DMS53 (cell line): ENCODE measurements around the gene INPP4B.

Experiments
- DNase-seq: peaks from one replicate; lab custom pipeline; 2025; lab: John Stamatoyannopoulos, UW

The INPP4B gene

DNA sequence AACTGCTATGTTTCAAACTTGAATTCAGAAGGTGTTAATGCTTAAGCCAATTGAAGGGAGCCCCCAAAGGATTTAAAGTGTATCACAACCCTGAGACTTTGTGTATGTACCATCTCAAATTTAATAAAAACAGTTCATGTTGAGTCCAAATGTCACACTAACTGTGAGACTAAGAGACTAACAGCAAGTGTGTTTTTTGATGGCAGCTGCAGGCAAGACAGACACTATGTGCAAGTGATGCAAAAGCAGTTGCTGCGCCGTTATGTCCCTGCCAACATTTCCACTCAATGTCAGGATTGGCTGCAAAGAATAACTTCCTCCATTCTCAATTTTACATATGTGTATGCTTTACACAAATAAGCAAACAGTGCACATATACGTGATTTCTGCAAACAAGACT lies 615.1 kb downstream of the INPP4B start:
- DNase-seq = no peak

DNA sequence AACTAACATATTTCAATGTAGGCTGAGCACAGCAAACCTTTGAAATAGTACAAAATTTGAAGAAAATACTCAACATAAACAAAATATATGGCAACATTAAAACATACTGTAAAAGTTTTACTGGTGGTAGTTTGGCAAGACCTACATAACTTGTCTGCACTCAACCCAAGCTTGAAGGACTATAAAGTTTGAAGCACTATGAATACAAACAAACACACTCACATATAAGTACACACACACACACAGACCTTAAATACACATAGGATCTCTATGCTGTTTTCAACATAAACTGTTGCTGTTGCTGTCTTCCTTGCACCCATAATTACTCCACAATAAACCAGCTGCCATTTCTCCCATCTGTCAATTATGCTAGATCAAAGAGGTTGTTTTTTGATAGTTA lies 620.1 kb downstream of the INPP4B start:
- DNase-seq = peak; percentile 31

DNA sequence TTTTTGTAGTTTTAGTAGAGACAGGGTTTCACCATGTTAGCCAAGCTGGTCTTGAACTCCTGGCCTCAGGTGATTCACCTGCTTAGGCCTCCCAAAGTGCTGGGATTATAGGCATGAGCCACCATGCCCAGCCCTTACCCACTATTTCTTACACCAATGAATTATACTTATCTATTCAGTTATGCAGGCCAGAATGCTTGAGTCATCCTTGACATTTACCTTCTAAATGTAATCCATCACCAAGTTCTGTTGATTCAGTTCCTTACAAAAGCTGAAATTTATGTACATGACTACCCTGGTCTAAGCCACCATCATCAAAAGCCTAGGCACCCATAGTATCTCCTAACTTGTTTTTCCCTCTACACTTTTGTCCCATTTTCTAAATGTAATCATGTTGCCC lies 624.0 kb downstream of the INPP4B start:
- DNase-seq = no peak

DNA sequence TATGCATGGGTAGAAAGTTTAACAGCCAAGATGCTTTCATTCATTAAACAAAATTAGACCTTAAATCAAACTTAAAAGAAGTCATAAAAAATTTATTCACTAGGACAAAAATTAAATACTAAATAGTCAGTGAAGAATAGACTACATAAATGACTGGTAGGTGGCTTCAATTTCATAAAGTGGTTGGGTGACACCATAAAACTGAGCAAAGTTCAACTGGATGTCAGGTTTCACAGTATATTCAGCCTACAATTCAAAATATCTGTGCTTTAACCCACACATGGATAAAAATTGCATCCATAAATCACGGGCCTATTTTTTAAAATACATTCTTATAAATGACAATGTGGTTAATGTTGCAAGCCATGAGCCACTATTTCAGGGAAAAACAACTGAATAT lies 627.4 kb downstream of the INPP4B start:
- DNase-seq = no peak

DNA sequence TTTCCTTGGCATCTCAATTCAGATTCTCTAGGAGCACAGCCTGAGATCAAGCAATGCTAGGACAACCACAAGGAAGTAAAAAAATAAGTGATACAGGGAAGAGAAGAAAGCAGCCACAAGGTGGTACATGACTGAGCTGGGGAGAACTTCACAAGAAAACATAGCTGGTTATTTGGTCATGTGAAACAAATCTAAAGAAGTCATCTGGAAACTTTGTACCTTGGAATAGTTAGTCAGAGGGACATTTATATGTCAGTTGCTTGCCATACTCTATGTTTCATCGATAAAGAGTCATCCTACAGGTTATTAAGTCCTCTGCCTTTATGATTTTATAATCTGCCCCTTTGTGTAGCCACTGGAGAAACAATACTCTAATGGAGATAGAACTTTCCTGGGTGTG lies 634.7 kb downstream of the INPP4B start:
- peak; percentile 1 for DNase-seq

DNA sequence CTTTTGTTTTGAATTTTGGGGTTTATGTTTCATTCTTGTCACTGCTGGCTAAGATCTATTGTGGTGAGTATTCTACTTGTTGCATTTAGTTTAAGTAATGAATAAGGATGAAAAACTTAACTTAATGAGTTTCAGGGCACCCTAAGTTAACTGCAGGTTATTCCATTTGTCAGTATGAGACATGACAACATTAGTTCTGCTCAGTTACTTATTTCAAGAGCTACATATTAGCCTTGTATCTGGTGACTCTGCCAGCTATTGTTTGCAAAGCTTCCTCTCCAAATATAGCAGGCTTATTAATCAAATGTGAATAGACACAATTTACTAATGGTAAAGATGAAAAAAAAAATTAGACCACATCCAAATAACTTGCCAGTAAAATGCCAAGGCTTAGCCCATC lies 642.6 kb downstream of the INPP4B start:
- DNase-seq = peak; percentile 5

DNA sequence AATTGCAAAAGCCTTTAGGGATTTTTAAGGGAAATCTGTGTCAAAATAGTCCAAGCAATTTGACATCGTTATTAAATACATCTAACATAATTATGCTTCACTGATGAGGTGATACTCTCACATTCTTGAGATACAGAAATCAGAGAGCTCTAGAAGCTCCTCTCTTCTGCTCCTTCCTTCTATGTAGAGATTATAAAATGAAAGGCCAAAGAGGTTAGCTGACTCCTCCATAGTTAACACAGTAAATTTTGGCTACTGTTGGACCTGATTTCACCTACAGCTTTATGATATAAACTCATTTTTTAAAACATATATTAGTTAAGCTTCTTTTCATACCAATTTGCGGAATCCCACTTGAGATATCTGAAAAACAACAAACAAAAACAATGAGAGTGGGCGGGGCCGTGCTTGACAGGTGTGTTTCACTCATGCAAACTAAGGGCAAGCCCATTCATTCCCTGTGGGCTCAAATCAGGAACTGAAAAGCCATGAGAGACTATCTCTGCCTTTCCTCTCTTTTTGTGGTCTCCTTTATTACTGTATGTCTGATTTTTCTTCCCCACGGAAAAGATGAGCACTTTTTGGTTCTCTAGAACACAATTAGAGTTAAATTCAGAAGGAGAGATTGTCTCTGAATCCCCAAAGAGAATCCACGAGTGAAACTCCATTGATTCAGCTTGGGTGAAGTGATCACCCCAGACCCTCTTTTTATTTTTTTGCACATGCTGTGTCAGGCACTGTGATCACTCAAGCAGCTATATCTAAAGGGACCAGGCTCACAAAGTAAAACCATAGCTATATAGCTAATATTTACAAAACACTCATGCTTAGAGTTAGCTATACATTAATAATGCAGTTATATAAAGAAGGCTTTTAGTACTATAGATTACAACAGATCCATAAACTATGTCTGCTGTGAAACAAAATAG lies 643.4 kb downstream of the INPP4B start:
- DNase-seq = peak; percentile 16

DNA sequence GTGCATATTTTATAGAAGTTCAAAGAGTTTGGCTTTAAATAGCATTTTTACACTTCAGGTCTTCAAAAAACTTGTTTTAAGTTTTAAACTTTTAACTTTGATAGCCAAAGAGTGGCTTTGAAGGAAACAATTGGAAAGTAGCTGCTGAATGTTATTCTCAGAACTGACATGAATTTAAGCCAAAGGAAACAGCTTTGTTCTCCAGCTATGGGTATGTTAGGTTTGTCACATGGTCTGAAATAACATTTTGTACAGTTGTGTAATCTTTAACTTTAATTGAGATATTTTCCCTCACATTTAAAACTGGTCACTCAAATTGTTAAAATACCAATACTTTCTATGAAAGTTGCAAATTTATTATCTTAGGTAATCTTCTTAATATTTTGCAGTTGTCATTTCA lies 645.1 kb downstream of the INPP4B start:
- DNase-seq = no peak

DNA sequence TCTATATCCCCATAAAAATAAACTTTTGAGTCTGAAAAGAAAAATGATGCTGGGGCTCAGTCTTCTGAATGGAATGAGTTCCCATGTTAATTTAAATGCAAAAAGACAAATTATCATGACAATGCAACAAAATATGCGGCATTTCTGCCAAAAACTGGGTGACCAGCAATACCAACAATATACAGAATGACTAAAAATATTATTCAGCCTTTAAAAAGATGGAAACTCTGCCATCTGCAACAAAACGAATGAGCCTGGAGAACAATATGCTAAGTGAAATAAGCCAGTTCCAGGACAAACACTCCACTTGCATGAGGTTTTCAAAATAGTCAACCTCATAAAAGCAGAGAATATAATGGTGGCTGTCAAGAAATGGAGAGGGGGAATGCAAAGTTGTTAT lies 651.2 kb downstream of the INPP4B start:
- DNase-seq = no peak

DNA sequence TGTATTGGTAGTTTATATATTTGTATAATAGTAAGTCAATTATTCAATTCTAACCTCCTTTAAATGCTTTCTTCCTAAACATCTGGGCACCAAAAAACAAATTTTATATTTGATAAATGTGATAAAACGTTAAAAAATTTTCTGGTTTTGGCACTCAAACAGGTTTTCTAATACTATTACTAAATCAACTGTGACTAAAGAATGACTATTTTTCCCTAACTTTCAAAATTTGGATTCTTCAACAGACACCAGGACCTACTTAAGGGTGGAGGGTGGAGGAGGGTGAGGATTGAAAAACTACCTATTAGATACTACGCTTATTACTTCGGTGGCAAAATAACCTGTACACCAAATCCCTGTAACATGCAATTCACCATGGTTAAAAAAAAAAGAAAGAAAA lies 654.2 kb downstream of the INPP4B start:
- DNase-seq = no peak

DNA sequence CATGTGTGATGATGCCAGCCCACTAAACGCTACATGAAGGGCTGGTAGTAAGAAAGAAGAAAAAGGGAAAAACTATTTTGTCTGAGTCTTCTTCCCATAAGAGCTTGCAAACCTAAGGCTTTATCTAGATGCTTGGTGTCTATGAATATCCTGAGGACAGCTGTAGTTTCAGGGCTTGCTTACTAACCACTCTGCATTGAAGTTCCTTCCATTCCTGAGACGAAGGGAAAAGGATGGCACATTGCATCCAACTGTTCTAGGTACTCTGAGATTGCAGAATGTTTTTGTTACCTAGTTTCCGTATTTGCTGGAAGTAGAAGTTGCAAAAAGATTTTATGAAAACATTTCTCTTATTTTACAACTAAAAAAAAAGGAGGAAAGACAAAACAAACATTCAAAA lies 665.1 kb downstream of the INPP4B start:
- no peak for DNase-seq

DNA sequence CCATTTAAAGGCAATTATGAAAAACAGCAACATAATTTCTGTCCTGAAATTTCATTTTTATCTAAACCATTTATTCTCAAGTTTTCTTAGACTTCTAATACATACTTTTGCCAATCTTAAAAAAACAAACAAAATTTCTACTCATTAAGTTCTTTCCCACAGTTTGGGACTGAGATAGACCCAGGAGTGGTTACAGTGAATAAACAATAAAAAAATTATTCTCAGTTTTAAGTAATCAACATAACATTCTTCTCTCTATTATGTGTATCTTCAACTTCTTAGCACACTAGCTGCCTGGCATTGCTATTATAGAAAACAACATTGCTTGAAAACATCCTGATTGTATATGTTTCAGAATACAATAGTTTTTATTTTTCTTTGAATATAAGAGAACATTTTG lies 676.9 kb downstream of the INPP4B start:
- DNase-seq = no peak

DNA sequence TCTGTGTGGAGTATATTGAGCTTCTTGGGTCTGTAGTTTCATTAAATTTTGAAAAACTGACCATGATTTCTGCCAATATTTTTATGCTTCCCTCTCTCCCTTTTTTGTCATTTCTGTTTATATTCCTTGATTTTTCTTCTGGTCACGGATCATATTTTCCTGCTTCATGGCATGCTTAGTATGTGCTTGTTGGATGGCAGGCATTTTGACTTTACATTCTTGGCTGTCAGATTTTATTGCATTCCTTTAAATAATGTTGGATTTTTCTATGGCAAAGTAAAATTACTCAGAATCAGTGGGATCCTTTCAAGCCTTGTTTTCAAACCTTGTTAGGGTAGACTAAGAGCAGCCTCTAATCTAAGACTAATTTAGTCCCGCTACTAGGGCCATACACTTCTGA lies 677.9 kb downstream of the INPP4B start:
- no peak for DNase-seq

DNA sequence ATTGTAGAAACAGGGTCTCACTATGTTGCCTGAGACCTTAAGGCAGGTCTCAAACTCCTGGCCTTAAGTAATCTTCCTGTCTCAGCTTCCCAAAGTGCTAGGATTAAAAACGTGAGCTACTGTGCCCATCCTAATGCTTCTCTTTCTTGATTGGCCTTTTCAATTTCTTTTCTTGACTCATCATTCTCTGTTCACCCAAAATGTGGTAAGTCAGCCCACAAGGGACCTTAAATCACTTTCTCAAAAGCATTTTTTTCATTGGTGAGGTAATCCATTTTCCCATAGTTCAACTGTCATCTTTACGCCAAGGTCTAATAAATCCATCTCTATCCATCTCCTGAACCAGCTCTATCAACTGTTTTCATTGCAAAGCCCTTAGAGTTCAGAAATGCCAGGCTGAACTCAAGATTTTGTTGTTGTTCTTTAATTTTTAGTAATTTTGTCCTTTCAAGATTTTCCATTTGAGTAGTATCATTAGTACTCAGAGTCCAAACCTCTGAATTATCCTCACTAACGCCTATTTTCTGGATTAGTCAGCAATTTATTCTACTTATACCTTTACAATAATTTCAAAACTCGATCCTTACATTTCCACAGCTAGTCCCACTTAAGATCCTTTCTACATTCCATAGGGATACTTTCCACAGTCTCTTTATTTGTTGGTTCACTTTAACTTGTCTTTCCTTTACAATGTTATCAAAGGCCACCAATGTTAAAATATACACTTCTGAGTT lies 681.2 kb downstream of the INPP4B start:
- DNase-seq = no peak

DNA sequence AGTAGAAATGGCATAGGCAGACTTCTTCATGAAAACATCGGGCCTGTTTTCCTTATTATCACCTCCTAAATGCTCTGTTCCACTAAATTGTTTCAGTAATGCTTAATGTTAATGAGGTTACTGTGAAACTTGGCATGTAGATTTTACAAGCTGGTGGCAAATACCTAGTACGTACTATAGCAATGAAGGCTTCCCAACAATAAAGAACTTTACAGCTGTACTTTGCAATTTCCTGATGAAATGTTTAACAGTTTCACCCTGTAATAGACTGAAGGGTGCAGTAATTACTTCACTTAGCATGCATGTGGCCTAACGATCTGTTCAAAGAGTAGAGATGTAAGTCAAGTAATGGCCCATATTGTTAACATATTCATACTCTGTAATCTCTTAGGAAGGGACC lies 685.0 kb downstream of the INPP4B start:
- DNase-seq = no peak

DNA sequence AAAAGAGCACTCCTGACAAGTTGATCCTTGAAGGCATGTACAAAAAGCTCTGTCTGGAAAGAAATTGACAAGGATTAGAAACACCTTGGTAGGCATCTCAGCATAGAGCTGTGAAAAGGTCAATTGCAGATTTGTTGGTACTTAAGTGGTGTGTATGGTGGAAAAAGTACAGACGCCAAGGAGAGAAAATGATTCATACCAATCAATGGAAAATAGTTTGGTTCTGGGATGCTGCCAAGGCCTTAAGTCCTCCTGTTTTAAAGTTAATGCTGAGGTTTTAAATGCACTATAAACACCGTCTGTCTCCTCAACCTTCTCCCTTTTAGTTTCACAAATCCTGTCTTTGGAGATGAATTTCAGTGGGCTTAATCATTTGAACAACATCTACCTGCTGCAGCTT lies 685.6 kb downstream of the INPP4B start:
- no peak for DNase-seq

DNA sequence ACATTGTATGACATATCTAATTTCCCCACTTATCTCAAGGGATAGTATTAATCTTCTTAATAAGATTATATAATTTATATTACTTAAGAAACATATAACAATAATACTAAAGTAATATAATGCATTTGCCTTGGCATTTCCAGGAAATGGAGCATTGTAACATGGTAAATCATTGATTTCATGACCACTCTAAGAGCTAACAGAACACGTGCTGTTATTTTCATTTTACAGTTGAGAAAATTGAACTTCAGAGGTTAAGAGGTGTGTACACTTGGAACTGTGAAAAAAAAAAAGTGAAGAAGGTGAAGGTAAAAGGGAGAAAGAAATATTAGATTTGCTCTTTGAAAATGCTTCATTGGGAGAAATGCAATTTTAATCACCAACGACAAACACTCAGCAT lies 687.1 kb downstream of the INPP4B start:
- DNase-seq = no peak

DNA sequence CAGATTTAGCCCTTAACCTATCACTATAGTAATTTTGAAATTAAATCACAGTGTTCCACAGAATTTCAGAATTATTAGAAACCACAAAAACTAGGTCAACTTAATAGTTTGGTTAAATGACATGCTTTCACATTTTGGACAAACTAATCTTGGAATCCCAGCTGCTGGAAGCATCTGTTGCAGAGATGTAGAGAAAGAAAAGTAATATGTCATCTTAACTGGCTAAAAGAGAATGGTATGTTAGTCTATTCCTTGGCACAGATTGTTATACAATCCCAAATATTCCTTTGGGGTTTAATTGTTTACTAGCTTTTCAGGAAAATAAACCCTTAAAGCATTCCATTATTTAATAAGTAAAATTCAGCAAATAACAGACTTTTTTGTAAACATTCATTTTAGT lies 689.8 kb downstream of the INPP4B start:
- no peak for DNase-seq

DNA sequence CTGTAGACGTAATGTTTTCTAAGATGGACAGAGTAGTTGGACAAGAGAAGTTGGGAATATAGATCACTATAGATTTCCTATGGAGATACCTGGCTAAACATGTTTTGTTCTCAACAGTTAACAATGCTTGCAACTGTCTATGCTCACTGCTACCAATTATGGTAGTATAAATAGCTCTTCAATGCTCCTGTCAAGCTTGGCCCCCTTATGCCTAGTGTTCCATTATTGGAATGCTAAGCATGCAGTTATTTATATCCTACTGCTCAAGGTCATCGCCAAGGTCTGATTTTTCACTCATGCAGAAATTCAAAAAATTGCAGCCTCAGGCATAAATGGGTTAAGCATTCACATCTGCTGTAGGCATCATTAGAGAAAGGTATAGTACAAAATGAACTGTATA lies 690.8 kb downstream of the INPP4B start:
- DNase-seq = no peak

DNA sequence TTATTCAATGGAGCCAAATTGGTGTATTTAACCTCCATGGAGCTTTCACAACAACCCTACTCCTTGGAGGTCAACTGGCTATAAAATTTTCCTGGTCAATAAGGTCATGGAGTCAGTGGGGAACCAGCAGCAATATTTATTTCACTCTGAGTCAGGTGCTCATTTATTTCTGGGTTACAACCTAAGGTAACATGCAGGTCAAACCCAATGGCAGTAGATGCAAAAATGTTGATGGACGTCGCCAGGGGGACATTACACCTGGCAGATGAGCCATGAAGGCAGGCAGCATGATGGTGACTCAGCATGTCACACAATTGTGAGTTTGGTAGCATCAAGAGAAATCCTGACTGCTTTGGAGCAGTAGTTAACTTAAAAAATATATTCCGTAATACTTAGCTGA lies 695.6 kb downstream of the INPP4B start:
- no peak for DNase-seq

DNA sequence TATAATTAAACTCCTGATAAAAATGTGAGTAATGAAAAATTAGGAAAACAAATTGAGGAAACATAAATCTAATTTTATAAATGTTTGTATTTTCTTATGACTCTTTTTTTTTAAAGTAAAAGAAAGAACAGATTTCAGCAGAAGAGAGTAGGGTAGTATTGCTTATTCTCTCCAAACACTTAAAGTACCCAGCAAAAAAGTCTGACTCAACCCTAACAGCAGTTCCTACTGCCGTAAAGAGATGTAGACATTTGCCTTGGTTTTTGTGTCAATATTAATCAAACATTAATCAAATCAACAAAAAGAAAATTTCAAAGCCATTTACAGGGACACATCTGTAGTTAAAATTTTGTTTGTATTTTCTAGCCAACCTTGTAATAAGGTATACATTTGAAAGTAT lies 701.3 kb downstream of the INPP4B start:
- no peak for DNase-seq

DNA sequence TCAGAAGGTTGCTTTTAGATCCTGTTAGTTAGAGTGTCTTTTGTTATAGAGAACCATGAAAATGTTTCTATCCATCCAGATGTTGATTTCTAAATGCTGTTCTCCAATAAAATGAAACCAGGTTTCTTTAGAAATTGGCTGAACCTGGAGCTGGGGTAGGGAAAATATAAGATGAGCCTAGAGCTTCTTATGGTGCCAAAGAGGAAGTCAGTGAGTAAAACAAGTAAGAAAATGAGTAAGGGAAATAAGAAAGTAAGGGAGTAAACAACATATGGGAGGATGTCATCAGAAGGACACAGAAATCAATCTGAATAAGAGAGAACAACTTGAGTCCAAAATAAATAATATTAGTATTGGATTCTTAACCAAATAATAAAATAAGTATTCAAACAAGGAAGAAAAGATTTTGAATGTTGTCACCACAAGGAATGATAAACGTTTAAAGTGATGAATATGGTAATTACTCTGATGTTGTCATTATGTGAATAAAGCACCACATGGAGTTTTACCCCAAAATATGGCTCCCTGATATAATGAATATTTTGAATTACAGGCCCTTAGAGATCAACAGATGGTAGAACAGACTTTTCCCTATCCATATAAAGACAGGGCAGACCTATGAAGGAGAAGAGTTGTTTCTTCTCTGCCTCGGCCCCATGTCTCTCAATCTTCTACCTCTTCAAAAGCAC lies 703.6 kb downstream of the INPP4B start:
- no peak for DNase-seq

DNA sequence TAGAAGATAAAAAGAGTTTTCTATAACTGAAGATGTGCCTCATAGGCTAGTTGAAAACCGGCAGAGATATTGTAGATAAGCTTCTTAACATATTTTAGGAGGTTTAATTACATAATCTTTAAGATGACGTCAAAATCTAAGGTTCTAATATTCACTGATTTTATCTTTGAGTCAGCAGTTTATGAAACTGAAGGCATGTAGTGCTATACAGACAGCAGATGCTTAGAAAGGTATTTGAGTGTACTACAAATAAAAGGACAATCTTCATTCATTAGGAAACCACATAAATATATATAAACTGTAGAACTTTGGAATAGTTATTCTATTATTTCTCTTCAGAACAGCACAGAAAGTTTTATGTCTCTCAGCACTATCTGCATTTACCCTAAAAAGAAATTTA lies 704.9 kb downstream of the INPP4B start:
- no peak for DNase-seq
